Naive thymus-derived CD4-positive, alpha-beta T cell (primary cell): ENCODE data around the gene VGLL1. TPM values are rescaled to one million over a fixed set of nuclear protein-coding genes. Genes with fewer than 3 reads are reported as not detected.
A peak's percentile ranks its signal among the peaks of the same experiment; 100 is the strongest.

Experiments used
- ATAC-seq: fragments of 150-1000 bp; cut with Tn5 transposase; 2 replicates; pipeline ENCODE4 v1.10.0; 2021; ENCODE audit warnings: mild to moderate bottlenecking, moderate library complexity
- CTCF ChIA-PET: fragments of 350-600 bp; sonication (Branson Sonifier 250); formaldehyde crosslinking; loops from one replicate; lab custom pipeline; 2021; ENCODE audit warnings: antibody characterized with exemption; lab: Charles Lee
- POLR2A ChIA-PET: fragments of 350-600 bp; sonication (Branson Sonifier 250); formaldehyde crosslinking; loops from one replicate; lab custom pipeline; 2021; ENCODE audit warnings: antibody characterized with exemption, inconsistent platforms; lab: Charles Lee
- DNase-seq, 9 donors: peaks; one replicate each; pipeline versions ENCODE4 v3.0.0 to v3.0.0-alpha.2; 2020 to 2022; ENCODE audit warnings: mixed read lengths in 1 of 9
- H3K27ac ChIP-seq: one replicate; pipeline ENCODE4 v1.7.0; 2013; ENCODE audit warnings: mild to moderate bottlenecking, low read depth, low read length, moderate library complexity
- H3K27me3 ChIP-seq, 2 donors: one replicate each; pipeline ENCODE4 v1.7.0; 2013; ENCODE audit warnings: low read length in 2 of 2, mild to moderate bottlenecking in 2 of 2, moderate library complexity in 2 of 2; ENCODE audit not compliant: control insufficient read depth in 2 of 2, insufficient read depth in 2 of 2
- H3K36me3 ChIP-seq, 3 experiments: 1 replicate in 2 of 3; 2 replicates in 1 of 3; pipeline ENCODE4 v1.7.0; 2013; ENCODE audit warnings: low read length in 3 of 3, mild to moderate bottlenecking in 3 of 3, moderate library complexity in 1 of 3; ENCODE audit not compliant: insufficient read depth in 3 of 3, control insufficient read depth in 2 of 3
- H3K4me1 ChIP-seq, 2 donors: one replicate each; pipeline ENCODE4 v1.7.0; 2013; ENCODE audit warnings: low read length in 2 of 2, mild to moderate bottlenecking in 2 of 2, moderate library complexity in 1 of 2; ENCODE audit not compliant: control insufficient read depth in 2 of 2, insufficient read depth in 2 of 2
- H3K4me3 ChIP-seq: 2 replicates; pipeline ENCODE4 v1.7.0; 2013; ENCODE audit warnings: mild to moderate bottlenecking, low read length
- H3K9me3 ChIP-seq, 3 experiments: 1 replicate in 2 of 3; 2 replicates in 1 of 3; pipeline ENCODE4 v1.7.0; 2013; ENCODE audit warnings: low read length in 3 of 3; ENCODE audit not compliant: control insufficient read depth in 2 of 3
- H3K27ac Mint-ChIP-seq, 9 donors: one replicate each; pipeline ENCODE4 v1.8.0; 2020 to 2022; ENCODE audit warnings: mixed read lengths in 9 of 9, mild to moderate bottlenecking in 8 of 9, moderate library complexity in 5 of 9, inconsistent platforms in 2 of 9
- H3K27me3 Mint-ChIP-seq, 5 donors: one replicate each; pipeline ENCODE4 v1.8.0; 2021 to 2022; ENCODE audit warnings: mixed read lengths in 5 of 5, mild to moderate bottlenecking in 1 of 5
- H3K36me3 Mint-ChIP-seq, 5 donors: one replicate each; pipeline ENCODE4 v1.8.0; 2020 to 2022; ENCODE audit warnings: mixed read lengths in 5 of 5, mild to moderate bottlenecking in 3 of 5, inconsistent platforms in 1 of 5
- H3K4me1 Mint-ChIP-seq, 7 donors: one replicate each; pipeline ENCODE4 v1.8.0; 2020 to 2022; ENCODE audit warnings: mixed read lengths in 7 of 7, mild to moderate bottlenecking in 3 of 7, inconsistent platforms in 1 of 7
- H3K4me3 Mint-ChIP-seq, 10 donors: one replicate each; pipeline ENCODE4 v1.8.0; 2020 to 2022; ENCODE audit warnings: mild to moderate bottlenecking in 10 of 10, mixed read lengths in 10 of 10, moderate library complexity in 6 of 10, inconsistent platforms in 2 of 10
- H3K9me3 Mint-ChIP-seq, 11 donors: one replicate each; pipeline ENCODE4 v1.8.0; 2020 to 2022; ENCODE audit warnings: mixed read lengths in 11 of 11, mild to moderate bottlenecking in 4 of 11, inconsistent platforms in 1 of 11, moderate library complexity in 1 of 11
- intact Hi-C, 2 donors: fragments of 100-400 bp; cut with micrococcal nuclease; formaldehyde crosslinking; loops; one replicate each; pipeline ENCODE4 v1.15.1; 2023
- polyA plus RNA-seq, 2 donors: library from polyadenylated mRNA; unstranded; fragments of 300-500 nt; fragmentation: Illumina TruSeq; gene quantifications; one replicate each; pipeline ENCODE4 v1.2.3, GENCODE V29; 2021
- total RNA-seq, 6 experiments: library from RNA in 5 of 6; stranded (reverse) in 5 of 6; gene quantifications; 1 replicate in 5 of 6; 2 replicates in 1 of 6; pipeline ENCODE4 v1.2.3 and lab custom pipeline; 2021 to 2026

The VGLL1 gene
- total and polyA plus RNA-seq, 7 experiments from 2014 or later, result not detected

DNA sequence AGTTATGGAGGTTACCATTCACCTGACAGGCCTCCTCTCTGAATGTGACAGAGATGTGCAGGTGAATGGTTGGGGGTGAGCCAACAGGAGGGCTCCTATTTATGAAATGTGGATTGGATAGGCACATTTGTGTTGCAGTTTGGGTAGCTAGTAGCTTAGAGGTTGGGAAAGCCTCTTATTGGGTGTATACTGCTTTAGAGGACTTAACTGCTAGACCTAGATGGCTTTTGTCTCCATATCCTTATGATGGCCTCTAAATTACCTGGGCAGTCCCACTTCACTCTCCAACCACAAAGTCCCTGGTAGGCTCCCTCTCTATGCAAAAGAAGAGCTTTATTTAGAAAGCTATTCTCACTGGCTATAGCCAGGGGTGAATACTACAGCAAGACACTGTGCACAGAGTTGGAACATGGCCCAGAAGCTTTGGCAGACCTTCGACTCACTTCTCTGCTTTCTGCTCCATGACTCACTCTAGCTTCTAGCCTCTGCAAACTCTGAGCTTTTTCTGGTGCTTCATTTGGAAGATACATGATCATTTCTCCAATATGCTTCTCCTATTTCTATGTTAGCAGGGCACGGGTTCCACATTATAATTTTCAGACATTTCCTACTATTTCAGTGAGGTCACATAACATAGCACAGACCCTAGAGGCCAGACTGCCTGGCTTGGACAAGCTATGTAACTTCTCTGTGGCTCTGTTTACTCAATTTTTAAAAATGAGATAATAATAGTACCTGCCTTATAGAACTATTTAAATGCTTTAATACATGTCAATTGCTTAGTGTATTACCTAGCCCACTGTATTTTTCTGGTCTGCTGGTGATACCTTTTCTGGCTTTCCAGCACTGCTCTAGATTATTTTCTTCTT, 6.0 kb upstream of the VGLL1 start:
- intact Hi-C loops, result no loop called here
- Mint-ChIP-seq H3K27ac (no peak overlapping the region), H3K9me3 (peaks cover 0 to 5% (median 0%) of the 10 kb centered on the region in 11 donors), H3K27me3 (peaks cover 0 to 6% (median 0%) of the 10 kb centered on the region in 5 donors), H3K4me3 (no peak overlapping the region), H3K4me1 (peaks cover 6 to 16% (median 12%) of the 10 kb centered on the region in 7 donors), H3K36me3 (peaks cover 0 to 7% (median 0%) of the 10 kb centered on the region in 5 donors)
- no peak overlapping the region for H3K4me3 ChIP-seq
- no peak overlapping the region for H3K27ac ChIP-seq
- DNase-seq (no peak), ATAC-seq (no peak)
- H3K27me3 ChIP-seq, result no peaks in the 10 kb centered on the region
- ChIA-PET POLR2A (no interaction called here), CTCF (no interaction called here)
- H3K4me1 ChIP-seq, result no peaks in the 10 kb centered on the region
- H3K9me3 ChIP-seq, result no peaks in the 10 kb centered on the region
- H3K36me3 ChIP-seq, result no peaks in the 10 kb centered on the region

DNA sequence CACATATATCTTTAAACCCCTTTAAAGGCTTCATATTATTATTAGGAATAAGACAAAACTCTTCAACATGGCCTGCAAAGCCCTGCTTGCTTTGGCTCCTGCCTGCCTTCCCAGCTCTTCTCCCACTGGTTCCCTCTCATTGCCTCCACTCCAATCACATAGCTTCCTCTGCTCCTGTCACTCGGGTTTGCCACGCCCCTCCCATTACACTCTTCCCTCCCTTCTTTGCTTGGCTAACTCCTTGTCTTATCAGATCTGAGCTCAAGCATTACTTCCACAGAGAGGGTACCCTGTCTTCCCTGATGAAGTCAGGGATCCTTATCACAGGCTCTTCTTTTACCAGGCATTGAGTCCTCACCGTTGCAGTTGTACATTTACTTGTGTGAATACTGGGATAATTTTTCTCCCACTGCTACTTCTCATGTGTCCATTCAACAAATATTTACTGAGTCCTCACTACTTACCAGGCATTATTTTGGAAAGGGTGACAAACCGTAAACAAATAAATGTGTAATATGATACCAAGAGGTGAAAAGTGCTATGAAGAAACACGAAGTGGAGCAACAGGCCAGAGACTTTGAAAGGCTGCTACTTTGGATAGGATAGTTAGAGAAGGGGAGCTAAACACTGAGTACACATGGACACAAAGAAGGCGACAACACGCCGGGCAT, 3.2 kb upstream of the VGLL1 start:
- Histone ChIP-seq H3K27ac (no peak overlapping the region), H3K4me3 (no peak overlapping the region), H3K9me3 (no peaks in the 10 kb centered on the region), H3K4me1 (no peaks in the 10 kb centered on the region), H3K36me3 (no peaks in the 10 kb centered on the region), H3K27me3 (no peaks in the 10 kb centered on the region)
- H3K27me3 Mint-ChIP-seq, result peaks cover 0 to 12% (median 0%) of the 10 kb centered on the region in 5 donors
- peak overlapping the region in 2 of 9 donors; percentile 6 to 52 for H3K27ac Mint-ChIP-seq
- intact Hi-C loops, result no loop called here
- H3K36me3 Mint-ChIP-seq, result peaks cover 0 to under 1% (median 0%) of the 10 kb centered on the region in 5 donors
- POLR2A ChIA-PET, result no interaction called here
- H3K4me1 Mint-ChIP-seq, result peaks cover 1 to 8% (median 6%) of the 10 kb centered on the region in 7 donors
- CTCF ChIA-PET, result no interaction called here
- no peak for ATAC-seq
- no peak overlapping the region for H3K4me3 Mint-ChIP-seq
- peaks cover 0 to 5% (median 0%) of the 10 kb centered on the region in 11 donors for H3K9me3 Mint-ChIP-seq
- no peak for DNase-seq

DNA sequence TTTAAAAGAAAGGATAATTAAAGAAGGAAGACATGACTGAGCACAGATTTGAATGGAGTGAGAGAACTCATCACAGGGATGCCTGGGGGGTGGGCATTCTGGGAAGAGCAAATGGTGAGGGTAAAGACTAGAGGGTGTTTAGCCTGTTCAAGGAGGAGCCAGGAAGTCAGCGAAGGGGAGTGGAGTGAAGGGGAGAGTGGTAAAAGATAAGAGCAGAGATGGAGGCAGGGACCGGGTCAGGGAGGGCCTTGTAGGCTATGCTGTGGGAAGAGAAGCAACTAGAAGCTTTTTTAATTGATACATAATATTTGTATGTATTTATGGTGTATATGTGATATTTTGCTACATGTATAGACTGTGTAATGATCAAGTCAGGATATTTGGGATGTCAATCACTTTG, 2.2 kb upstream of the VGLL1 start:
- ChIA-PET POLR2A (no interaction called here), CTCF (no interaction called here)
- H3K27me3 ChIP-seq, result no peaks in the 10 kb centered on the region
- H3K4me1 Mint-ChIP-seq, result peaks cover 0 to 8% (median 6%) of the 10 kb centered on the region in 7 donors
- no peak overlapping the region for H3K27ac ChIP-seq
- DNase-seq (no peak), ATAC-seq (no peak)
- H3K36me3 ChIP-seq, result no peaks in the 10 kb centered on the region
- peaks cover 0 to 5% (median 0%) of the 10 kb centered on the region in 11 donors for H3K9me3 Mint-ChIP-seq
- no peaks in the 10 kb centered on the region for H3K36me3 Mint-ChIP-seq
- H3K4me3 Mint-ChIP-seq, result no peak overlapping the region
- H3K27ac Mint-ChIP-seq, result no peak overlapping the region
- no peaks in the 10 kb centered on the region for H3K9me3 ChIP-seq
- H3K4me3 ChIP-seq, result no peak overlapping the region
- no peaks in the 10 kb centered on the region for H3K4me1 ChIP-seq
- intact Hi-C loops, result no loop called here
- peaks cover 0 to 12% (median 0%) of the 10 kb centered on the region in 5 donors for H3K27me3 Mint-ChIP-seq

DNA sequence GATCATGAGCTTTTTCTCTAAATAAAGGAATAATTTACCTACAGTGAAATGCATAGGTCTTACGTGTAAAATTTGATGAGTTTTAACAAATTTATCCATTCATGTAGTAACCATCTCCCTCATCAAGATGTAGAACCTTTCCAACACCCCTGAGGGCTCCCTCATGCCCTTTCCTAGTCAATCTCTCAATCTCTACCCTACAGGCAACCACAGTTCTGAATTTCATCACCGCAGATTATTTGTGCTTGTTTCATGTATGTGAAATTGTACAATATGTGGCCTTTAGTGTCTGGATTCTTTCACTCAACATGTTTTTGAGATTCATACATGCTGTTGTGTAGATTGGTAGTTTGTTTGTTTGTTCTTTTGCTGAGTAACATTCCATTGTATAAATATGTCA, 2.1 kb downstream of the VGLL1 start:
- no peaks in the 10 kb centered on the region for H3K27me3 ChIP-seq
- Mint-ChIP-seq H3K27ac (no peak overlapping the region), H3K4me1 (peaks cover 0 to 14% (median 6%) of the 10 kb centered on the region in 7 donors), H3K27me3 (peaks cover 0 to 8% (median 0%) of the 10 kb centered on the region in 5 donors), H3K36me3 (no peaks in the 10 kb centered on the region), H3K9me3 (peaks cover 0 to 2% (median 0%) of the 10 kb centered on the region in 11 donors), H3K4me3 (no peak overlapping the region)
- no peak overlapping the region for H3K4me3 ChIP-seq
- DNase-seq (no peak), ATAC-seq (no peak)
- H3K4me1 ChIP-seq, result no peaks in the 10 kb centered on the region
- intact Hi-C loops, result no loop called here
- H3K27ac ChIP-seq, result no peak overlapping the region
- H3K9me3 ChIP-seq, result no peaks in the 10 kb centered on the region
- ChIA-PET POLR2A (no interaction called here), CTCF (interaction anchor here (1.0 kb wide), 1 partner anchor 393 kb away, joined by 3 read pairs; no protein-coding TSS in a partner anchor)
- H3K36me3 ChIP-seq, result no peaks in the 10 kb centered on the region

DNA sequence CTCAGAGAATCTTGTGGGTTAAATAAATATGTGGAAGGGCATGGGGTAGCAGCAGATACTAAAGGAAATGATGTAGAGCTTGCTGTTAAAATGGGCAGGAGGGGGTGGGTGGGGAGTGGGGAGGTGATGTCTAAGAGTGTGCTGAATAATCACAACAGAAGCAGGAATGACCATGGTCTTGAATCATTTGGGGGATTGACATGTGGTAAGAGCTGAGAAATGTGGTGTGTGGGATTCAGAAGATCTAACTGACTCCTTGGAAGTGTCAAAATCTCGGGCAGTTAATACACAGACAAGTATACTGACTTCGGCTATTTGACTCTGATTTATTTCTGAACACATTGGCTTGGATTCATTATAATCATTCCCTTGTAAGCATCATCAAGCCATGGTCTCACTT, 6.8 kb downstream of the VGLL1 start:
- peaks cover 0 to 2% (median 0%) of the 10 kb centered on the region in 11 donors for H3K9me3 Mint-ChIP-seq
- H3K27me3 Mint-ChIP-seq, result peaks cover 0 to 9% (median 0%) of the 10 kb centered on the region in 5 donors
- no peaks in the 10 kb centered on the region for H3K27me3 ChIP-seq
- ATAC-seq, result no peak
- ChIA-PET CTCF (no interaction called here), POLR2A (no interaction called here)
- H3K27ac ChIP-seq, result no peak overlapping the region
- intact Hi-C loops, result no loop called here
- DNase-seq, result no peak
- H3K4me3 ChIP-seq, result no peak overlapping the region
- no peak overlapping the region for H3K4me3 Mint-ChIP-seq
- H3K4me1 ChIP-seq, result peaks cover 3 to 5% of the 10 kb centered on the region in 2 donors
- H3K27ac Mint-ChIP-seq, result peak overlapping the region in 1 of 9 donors; percentile 21
- H3K36me3 Mint-ChIP-seq, result peaks cover 0 to 3% (median 0%) of the 10 kb centered on the region in 5 donors
- H3K4me1 Mint-ChIP-seq, result peaks cover 0 to 19% (median 9%) of the 10 kb centered on the region in 7 donors
- no peaks in the 10 kb centered on the region for H3K9me3 ChIP-seq
- no peaks in the 10 kb centered on the region for H3K36me3 ChIP-seq

DNA sequence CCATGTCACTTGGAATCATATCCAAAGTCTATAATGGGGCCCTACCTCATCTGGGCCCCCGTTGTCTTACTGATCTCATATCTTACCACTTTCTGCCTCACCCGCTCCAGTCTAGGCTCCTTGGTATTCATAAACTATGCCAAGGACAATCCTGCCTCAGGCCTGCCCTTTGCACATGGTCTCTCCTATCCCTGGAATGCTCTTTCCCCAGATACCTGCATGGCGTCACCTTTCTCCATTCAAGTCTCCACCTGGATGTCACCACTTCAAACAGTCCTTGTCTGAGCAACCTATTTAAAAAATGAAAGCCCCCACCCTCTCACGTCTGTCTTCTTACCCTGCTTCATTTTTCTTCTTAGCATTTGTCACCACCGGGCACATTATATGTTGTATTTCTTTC, 8.2 kb downstream of the VGLL1 start:
- Mint-ChIP-seq H3K36me3 (peaks cover 0 to 3% (median 0%) of the 10 kb centered on the region in 5 donors), H3K4me1 (peaks cover 2 to 30% (median 17%) of the 10 kb centered on the region in 7 donors), H3K9me3 (peaks cover 0 to 1% (median 0%) of the 10 kb centered on the region in 11 donors), H3K27me3 (peaks cover 0 to 9% (median 0%) of the 10 kb centered on the region in 5 donors), H3K4me3 (no peak overlapping the region), H3K27ac (no peak overlapping the region)
- Histone ChIP-seq H3K27ac (no peak overlapping the region), H3K4me1 (peaks cover 3 to 11% of the 10 kb centered on the region in 2 donors), H3K36me3 (no peaks in the 10 kb centered on the region), H3K4me3 (no peak overlapping the region), H3K9me3 (no peaks in the 10 kb centered on the region), H3K27me3 (no peaks in the 10 kb centered on the region)
- POLR2A ChIA-PET, result no interaction called here
- no peak for ATAC-seq
- DNase-seq, result no peak
- CTCF ChIA-PET, result no interaction called here
- intact Hi-C loops, result no loop called here
